SK-N-MC (cell line): ENCODE results near the gene TM6SF1.
"Not testable (repeated sequence)": the region's sequence is repeated elsewhere in the genome, so short reads cannot be mapped to it uniquely, and the experiment has no call there.

Experiments used
- EZH2 ChIP-seq: fragments of 200-600 bp; sonication (generic); IDR thresholded peaks from one replicate; pipeline ENCODE4 v1.6.1; 2017; ENCODE audit warnings: antibody characterized with exemption
- POLR2AphosphoS5 ChIP-seq: IDR thresholded peaks from 2 replicates; pipeline ENCODE4 v1.6.1; 2012; ENCODE audit warnings: mild to moderate bottlenecking, low read depth, low read length, borderline replicate concordance

DNA sequence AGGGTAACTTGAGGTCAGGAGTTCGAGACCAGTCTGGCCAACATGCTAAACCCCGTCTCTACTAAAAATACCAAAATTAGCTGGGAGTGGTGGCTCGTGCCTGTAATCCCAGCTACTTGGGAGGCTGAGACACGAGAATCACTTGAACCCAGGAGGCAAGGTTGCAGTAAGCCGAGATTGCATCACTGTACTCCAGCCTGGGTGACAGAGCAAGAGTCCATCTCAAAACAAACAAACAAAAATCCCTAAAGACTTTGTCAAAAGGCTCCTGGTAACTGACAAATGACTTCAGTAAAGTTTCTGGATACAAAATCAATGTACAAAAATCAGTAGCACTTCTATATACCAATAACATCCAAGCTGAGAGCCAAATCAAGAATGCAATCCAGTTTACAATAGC is 62.1 kb downstream of the TM6SF1 start:
- TF ChIP-seq EZH2, POLR2AphosphoS5: not testable (repeated sequence)
